ENCODE results near the gene CCL4L2.
"Not testable (repeated sequence)": the region's sequence is repeated elsewhere in the genome, so short reads cannot be mapped to it uniquely, and the experiment has no call there.

The CCL4L2 gene

GRCh38 chr17:36195434-36196130 lies 15.3 kb upstream of the CCL4L2 start:
- DNase-seq: no peak

- no peak for DNase-seq
These were observed 14.8 kb upstream of the CCL4L2 start for GRCh38 chr17:36196131-36196486.

GRCh38 chr17:36197387-36197703 lies 13.5 kb upstream of the CCL4L2 start:
- DNase-seq: no peak

- no peak for DNase-seq
These were observed 11.9 kb upstream of the CCL4L2 start for GRCh38 chr17:36198831-36199465.

GRCh38 chr17:36201102-36201501 lies 9.8 kb upstream of the CCL4L2 start:
- DNase-seq: not testable (repeated sequence)

- not testable (repeated sequence) for DNase-seq
These were observed 9.4 kb upstream of the CCL4L2 start for GRCh38 chr17:36201506-36201905.

- no peak for DNase-seq
These were observed 7.5 kb upstream of the CCL4L2 start for GRCh38 chr17:36203335-36203734.

- DNase-seq: no peak
These were observed 6.0 kb upstream of the CCL4L2 start for GRCh38 chr17:36204724-36205500.

GRCh38 chr17:36205637-36206485 lies 5.0 kb upstream of the CCL4L2 start:
- no peak for DNase-seq

- DNase-seq: not testable (repeated sequence)
These were observed 4.4 kb upstream of the CCL4L2 start for GRCh38 chr17:36206486-36206821.

- DNase-seq: not testable (repeated sequence)
These were observed 3.5 kb upstream of the CCL4L2 start for GRCh38 chr17:36207383-36207782.

- DNase-seq: no peak
These were observed 1.3 kb upstream of the CCL4L2 start for GRCh38 chr17:36209575-36209974.

GRCh38 chr17:36211484-36212271 lies 815 bp downstream of the CCL4L2 start:
- not testable (repeated sequence) for DNase-seq

- no peak for DNase-seq
These were observed 1.4 kb downstream of the CCL4L2 start for GRCh38 chr17:36212272-36212605.

GRCh38 chr17:36212966-36213365 lies 2.1 kb downstream of the CCL4L2 start:
- no peak for DNase-seq

- DNase-seq: no peak
These were observed 2.8 kb downstream of the CCL4L2 start for GRCh38 chr17:36213695-36214094.

GRCh38 chr17:36214918-36215317 lies 4.1 kb downstream of the CCL4L2 start:
- DNase-seq: no peak

GRCh38 chr17:36215406-36216308 lies 4.8 kb downstream of the CCL4L2 start:
- DNase-seq: not testable (repeated sequence)

GRCh38 chr17:36219556-36219955 lies 8.7 kb downstream of the CCL4L2 start:
- DNase-seq: not testable (repeated sequence)

GRCh38 chr17:36220737-36221580 lies 10.1 kb downstream of the CCL4L2 start:
- DNase-seq: not testable (repeated sequence)

All from NCI-H2171 (cell line).